ENCODE results near the gene SPATA3.

SPATA3 gene

GRCh38 chr2:230982126-230982525 is 13.8 kb upstream of the SPATA3 start:
- no peak for DNase-seq (ENCODE audit: low spot score)
- no peak for TF ChIP-seq CTCF (IDR thresholded peaks at IDR 0.05; ENCODE audit: extremely low read depth, missing control alignments)

- DNase-seq (ENCODE audit: low spot score) = no peak
- no peak for TF ChIP-seq CTCF (IDR thresholded peaks at IDR 0.05; ENCODE audit: extremely low read depth, missing control alignments)
Observed at GRCh38 chr2:230982528-230982927, 13.4 kb upstream of the SPATA3 start.

GRCh38 chr2:230983566-230983965 is 12.4 kb upstream of the SPATA3 start:
- TF ChIP-seq CTCF (IDR thresholded peaks at IDR 0.05; ENCODE audit: extremely low read depth, missing control alignments) = no peak

GRCh38 chr2:230984393-230985220 is 11.3 kb upstream of the SPATA3 start:
- DNase-seq (ENCODE audit: low spot score) = peak; percentile 80
- no peak for TF ChIP-seq CTCF (IDR thresholded peaks at IDR 0.05; ENCODE audit: extremely low read depth, missing control alignments)

More at GRCh38 chr2:230983566-230983965, 12.4 kb upstream of the SPATA3 start:
- no peak for DNase-seq (ENCODE audit: low spot score)

- peak; percentile 11 for TF ChIP-seq CTCF (IDR thresholded peaks at IDR 0.05; ENCODE audit: extremely low read depth, missing control alignments)
- DNase-seq (ENCODE audit: low spot score) = no peak
Observed at GRCh38 chr2:230985519-230986231, 10.2 kb upstream of the SPATA3 start.

- TF ChIP-seq CTCF (IDR thresholded peaks at IDR 0.05; ENCODE audit: extremely low read depth, missing control alignments) = no peak
- no peak for DNase-seq (ENCODE audit: low spot score)
Observed at GRCh38 chr2:230986520-230987136, 9.3 kb upstream of the SPATA3 start.

Measured in GM20000 (cell line).